K562 (cell line): ENCODE measurements around the gene CYSTM1. TPM values are rescaled to one million over a fixed set of nuclear protein-coding genes. Genes with fewer than 3 reads are reported as not detected.
A peak's percentile ranks its signal among the peaks of the same experiment; 100 is the strongest.

ENCODE experiments used
- CBFA2T3 ChIP-seq: fragments of 450-650 bp; IDR thresholded peaks from 2 replicates; pipeline ENCODE4 v1.6.1; 2017
- E2F3 ChIP-seq: fragments of 250-450 bp; sonication (Bioruptor Pico); IDR thresholded peaks from 2 replicates; pipeline ENCODE4 v1.4.0; 2020; ENCODE audit warnings: mild to moderate bottlenecking
- ILF3 ChIP-seq: fragments of 450-650 bp; IDR thresholded peaks from 2 replicates; pipeline ENCODE4 v1.6.1; 2018; ENCODE audit warnings: antibody characterized with exemption, mild to moderate bottlenecking, moderate library complexity, borderline replicate concordance
- LARP7 ChIP-seq: fragments of 450-650 bp; IDR thresholded peaks from 2 replicates; pipeline ENCODE4 v1.6.1; 2016
- MBD2 ChIP-seq: sonication (generic); IDR thresholded peaks from 2 replicates; pipeline ENCODE4 v1.6.1; 2016; ENCODE audit warnings: low read depth, borderline replicate concordance
- NCOR1 ChIP-seq: fragments of 450-650 bp; IDR thresholded peaks from 2 replicates; pipeline ENCODE4 v1.6.1; 2016; ENCODE audit warnings: mild to moderate bottlenecking, moderate library complexity
- PHF8 ChIP-seq: fragments of 200-600 bp; sonication (generic); IDR thresholded peaks from 2 replicates; pipeline ENCODE4 v1.6.1; 2012; ENCODE audit warnings: mixed run types, mild to moderate bottlenecking, inconsistent platforms, low read length, moderate library complexity, borderline replicate concordance
- polyA plus RNA-seq, 8 experiments: library from polyadenylated mRNA; depleted of rRNA in 4 of 8; stranded (reverse) in 5 of 8; unstranded in 3 of 8; fragments of >200 nt; fragmentation: Nextera tagmentation in 2 of 8; fragmentation: Illumina TruSeq in 1 of 8; extraction: Ambion mirVana in 2 of 8; extraction: Trizol in 1 of 8; gene quantifications; 2 replicates each; pipeline versions ENCODE4 v1.2.1 to v1.2.3, GENCODE V29; 2011 to 2014; ENCODE audit warnings: inconsistent platforms in 1 of 8, missing spikeins in 1 of 8
- total RNA-seq, 7 experiments: library from RNA; depleted of rRNA in 6 of 7; stranded (reverse); fragments of >200 nt in 6 of 7; fragmentation: Illumina TruSeq in 2 of 7; extraction: Trizol in 2 of 7; gene quantifications; 2 replicates each; pipeline versions ENCODE4 v1.2.1 to v1.2.3, GENCODE V29; 2011 to 2021; ENCODE audit warnings: low replicate concordance in 1 of 7
- TF ChIP-seq, protein P1 (sequence below): fragments of 150-350 bp; IDR thresholded peaks from 2 replicates; pipeline ENCODE4 v1.6.1; 2014; ENCODE audit warnings: low read depth, mild to moderate bottlenecking, low read length, borderline replicate concordance
- TF ChIP-seq, protein P2 (sequence below): fragments of 450-650 bp; formaldehyde crosslinking; IDR thresholded peaks from 2 replicates; pipeline ENCODE4 v1.4.0; 2022; ENCODE audit warnings: missing genetic modification characterization
- TF ChIP-seq, protein P3 (sequence below): fragments of 450-650 bp; IDR thresholded peaks from 2 replicates; pipeline ENCODE4 v1.6.1; 2017; ENCODE audit warnings: antibody characterized with exemption, mild to moderate bottlenecking
- TF ChIP-seq, protein P4 (sequence below), 2 experiments: fragments of 450-650 bp; IDR thresholded peaks; 2 replicates each; pipeline ENCODE4 v1.6.1; 2018; ENCODE audit warnings: mild to moderate bottlenecking in 2 of 2, low read depth in 1 of 2; ENCODE audit not compliant: partially characterized antibody in 2 of 2

CYSTM1 gene
- total and polyA plus RNA-seq, 9 of the 15 experiments (the other 6 are each of a cell fraction or from before 2014, with no cell fraction given), result 76.1 to 422 (median 108) TPM

DNA sequence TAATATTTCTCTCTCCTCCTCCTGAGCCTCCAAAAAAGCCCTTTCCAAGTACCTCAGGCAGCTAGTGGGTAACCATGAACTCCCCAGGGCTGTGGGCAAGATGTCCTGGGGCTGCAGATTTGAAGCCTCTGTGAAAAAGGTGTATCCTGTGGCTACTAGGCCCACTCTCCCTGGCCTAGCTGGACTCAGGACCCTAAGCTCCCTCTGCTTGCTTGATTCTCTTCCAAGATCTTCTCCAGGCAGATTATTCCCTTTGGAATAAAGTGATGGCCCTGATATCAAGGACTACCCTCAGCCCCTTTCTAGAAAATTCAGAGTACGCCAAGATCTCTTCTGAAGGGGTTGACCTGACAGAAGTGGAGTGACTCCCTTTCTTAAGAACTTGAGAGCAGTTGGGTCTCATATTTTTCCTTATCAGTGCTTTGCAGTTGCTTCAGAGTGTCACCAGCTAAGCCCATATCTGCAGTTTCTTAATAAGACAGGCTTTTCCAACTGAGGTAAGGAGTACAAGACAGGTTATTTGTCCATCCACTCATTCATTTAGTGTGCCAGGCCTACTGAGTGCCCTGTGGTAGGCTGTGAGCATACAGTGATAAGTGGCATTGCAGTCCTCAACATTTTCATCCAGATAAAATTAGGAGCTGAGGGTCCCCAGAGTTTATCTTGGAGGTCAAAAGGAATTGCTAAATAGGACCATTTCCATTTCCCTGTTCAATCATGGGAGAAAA lies 42.5 kb downstream of the CYSTM1 start (continued):
- TF ChIP-seq, protein P1, sequence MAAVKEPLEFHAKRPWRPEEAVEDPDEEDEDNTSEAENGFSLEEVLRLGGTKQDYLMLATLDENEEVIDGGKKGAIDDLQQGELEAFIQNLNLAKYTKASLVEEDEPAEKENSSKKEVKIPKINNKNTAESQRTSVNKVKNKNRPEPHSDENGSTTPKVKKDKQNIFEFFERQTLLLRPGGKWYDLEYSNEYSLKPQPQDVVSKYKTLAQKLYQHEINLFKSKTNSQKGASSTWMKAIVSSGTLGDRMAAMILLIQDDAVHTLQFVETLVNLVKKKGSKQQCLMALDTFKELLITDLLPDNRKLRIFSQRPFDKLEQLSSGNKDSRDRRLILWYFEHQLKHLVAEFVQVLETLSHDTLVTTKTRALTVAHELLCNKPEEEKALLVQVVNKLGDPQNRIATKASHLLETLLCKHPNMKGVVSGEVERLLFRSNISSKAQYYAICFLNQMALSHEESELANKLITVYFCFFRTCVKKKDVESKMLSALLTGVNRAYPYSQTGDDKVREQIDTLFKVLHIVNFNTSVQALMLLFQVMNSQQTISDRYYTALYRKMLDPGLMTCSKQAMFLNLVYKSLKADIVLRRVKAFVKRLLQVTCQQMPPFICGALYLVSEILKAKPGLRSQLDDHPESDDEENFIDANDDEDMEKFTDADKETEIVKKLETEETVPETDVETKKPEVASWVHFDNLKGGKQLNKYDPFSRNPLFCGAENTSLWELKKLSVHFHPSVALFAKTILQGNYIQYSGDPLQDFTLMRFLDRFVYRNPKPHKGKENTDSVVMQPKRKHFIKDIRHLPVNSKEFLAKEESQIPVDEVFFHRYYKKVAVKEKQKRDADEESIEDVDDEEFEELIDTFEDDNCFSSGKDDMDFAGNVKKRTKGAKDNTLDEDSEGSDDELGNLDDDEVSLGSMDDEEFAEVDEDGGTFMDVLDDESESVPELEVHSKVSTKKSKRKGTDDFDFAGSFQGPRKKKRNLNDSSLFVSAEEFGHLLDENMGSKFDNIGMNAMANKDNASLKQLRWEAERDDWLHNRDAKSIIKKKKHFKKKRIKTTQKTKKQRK, result no peak
- TF ChIP-seq, protein P2, sequence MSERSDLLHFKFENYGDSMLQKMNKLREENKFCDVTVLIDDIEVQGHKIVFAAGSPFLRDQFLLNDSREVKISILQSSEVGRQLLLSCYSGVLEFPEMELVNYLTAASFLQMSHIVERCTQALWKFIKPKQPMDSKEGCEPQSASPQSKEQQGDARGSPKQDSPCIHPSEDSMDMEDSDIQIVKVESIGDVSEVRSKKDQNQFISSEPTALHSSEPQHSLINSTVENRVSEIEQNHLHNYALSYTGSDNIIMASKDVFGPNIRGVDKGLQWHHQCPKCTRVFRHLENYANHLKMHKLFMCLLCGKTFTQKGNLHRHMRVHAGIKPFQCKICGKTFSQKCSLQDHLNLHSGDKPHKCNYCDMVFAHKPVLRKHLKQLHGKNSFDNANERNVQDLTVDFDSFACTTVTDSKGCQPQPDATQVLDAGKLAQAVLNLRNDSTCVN (CRISPR knock-in tag), result no peak
- no peak for TF ChIP-seq ILF3
- TF ChIP-seq CBFA2T3, result peak; percentile 96
- TF ChIP-seq, protein P3, sequence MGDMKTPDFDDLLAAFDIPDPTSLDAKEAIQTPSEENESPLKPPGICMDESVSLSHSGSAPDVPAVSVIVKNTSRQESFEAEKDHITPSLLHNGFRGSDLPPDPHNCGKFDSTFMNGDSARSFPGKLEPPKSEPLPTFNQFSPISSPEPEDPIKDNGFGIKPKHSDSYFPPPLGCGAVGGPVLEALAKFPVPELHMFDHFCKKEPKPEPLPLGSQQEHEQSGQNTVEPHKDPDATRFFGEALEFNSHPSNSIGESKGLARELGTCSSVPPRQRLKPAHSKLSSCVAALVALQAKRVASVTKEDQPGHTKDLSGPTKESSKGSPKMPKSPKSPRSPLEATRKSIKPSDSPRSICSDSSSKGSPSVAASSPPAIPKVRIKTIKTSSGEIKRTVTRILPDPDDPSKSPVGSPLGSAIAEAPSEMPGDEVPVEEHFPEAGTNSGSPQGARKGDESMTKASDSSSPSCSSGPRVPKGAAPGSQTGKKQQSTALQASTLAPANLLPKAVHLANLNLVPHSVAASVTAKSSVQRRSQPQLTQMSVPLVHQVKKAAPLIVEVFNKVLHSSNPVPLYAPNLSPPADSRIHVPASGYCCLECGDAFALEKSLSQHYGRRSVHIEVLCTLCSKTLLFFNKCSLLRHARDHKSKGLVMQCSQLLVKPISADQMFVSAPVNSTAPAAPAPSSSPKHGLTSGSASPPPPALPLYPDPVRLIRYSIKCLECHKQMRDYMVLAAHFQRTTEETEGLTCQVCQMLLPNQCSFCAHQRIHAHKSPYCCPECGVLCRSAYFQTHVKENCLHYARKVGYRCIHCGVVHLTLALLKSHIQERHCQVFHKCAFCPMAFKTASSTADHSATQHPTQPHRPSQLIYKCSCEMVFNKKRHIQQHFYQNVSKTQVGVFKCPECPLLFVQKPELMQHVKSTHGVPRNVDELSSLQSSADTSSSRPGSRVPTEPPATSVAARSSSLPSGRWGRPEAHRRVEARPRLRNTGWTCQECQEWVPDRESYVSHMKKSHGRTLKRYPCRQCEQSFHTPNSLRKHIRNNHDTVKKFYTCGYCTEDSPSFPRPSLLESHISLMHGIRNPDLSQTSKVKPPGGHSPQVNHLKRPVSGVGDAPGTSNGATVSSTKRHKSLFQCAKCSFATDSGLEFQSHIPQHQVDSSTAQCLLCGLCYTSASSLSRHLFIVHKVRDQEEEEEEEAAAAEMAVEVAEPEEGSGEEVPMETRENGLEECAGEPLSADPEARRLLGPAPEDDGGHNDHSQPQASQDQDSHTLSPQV, result peak; percentile 83
- TF ChIP-seq E2F3 (CRISPR knock-in tag), result no peak
- no peak for TF ChIP-seq LARP7
- no peak for TF ChIP-seq PHF8
- TF ChIP-seq MBD2, result peak; percentile 79; the same call in 1 of the 2 replicates
- TF ChIP-seq, protein P4, sequence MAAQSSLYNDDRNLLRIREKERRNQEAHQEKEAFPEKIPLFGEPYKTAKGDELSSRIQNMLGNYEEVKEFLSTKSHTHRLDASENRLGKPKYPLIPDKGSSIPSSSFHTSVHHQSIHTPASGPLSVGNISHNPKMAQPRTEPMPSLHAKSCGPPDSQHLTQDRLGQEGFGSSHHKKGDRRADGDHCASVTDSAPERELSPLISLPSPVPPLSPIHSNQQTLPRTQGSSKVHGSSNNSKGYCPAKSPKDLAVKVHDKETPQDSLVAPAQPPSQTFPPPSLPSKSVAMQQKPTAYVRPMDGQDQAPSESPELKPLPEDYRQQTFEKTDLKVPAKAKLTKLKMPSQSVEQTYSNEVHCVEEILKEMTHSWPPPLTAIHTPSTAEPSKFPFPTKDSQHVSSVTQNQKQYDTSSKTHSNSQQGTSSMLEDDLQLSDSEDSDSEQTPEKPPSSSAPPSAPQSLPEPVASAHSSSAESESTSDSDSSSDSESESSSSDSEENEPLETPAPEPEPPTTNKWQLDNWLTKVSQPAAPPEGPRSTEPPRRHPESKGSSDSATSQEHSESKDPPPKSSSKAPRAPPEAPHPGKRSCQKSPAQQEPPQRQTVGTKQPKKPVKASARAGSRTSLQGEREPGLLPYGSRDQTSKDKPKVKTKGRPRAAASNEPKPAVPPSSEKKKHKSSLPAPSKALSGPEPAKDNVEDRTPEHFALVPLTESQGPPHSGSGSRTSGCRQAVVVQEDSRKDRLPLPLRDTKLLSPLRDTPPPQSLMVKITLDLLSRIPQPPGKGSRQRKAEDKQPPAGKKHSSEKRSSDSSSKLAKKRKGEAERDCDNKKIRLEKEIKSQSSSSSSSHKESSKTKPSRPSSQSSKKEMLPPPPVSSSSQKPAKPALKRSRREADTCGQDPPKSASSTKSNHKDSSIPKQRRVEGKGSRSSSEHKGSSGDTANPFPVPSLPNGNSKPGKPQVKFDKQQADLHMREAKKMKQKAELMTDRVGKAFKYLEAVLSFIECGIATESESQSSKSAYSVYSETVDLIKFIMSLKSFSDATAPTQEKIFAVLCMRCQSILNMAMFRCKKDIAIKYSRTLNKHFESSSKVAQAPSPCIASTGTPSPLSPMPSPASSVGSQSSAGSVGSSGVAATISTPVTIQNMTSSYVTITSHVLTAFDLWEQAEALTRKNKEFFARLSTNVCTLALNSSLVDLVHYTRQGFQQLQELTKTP (IDR thresholded peaks at IDR 0.05; ENCODE audit: low read depth in 1 of 2, partially characterized antibody in 2 of 2), result peak in 1 of 2 experiments; percentile 82
- peak; percentile 94 for TF ChIP-seq NCOR1
